T-helper 2 cell treated with Interferon-gamma antibody and Interleukin-4, amounts not matched to agents 5 μg/mL and 100 μg/mL, for 36 hours (primary cell): Measurements from ENCODE around the gene LDLRAD3.

Experiments
- DNase-seq: peaks from one replicate; pipeline ENCODE4 v3.0.0; 2021; ENCODE audit warnings: low spot score
- H3K27ac Mint-ChIP-seq: one replicate; pipeline ENCODE4 v1.8.0; 2021; ENCODE audit warnings: mild to moderate bottlenecking, mixed read lengths
- H3K27me3 Mint-ChIP-seq: one replicate; pipeline ENCODE4 v1.8.0; 2021; ENCODE audit warnings: low read depth, mixed read lengths
- H3K36me3 Mint-ChIP-seq: one replicate; pipeline ENCODE4 v1.8.0; 2021; ENCODE audit warnings: low read depth, mixed read lengths
- H3K4me1 Mint-ChIP-seq: one replicate; pipeline ENCODE4 v1.8.0; 2021; ENCODE audit warnings: low read depth, mixed read lengths
- H3K4me3 Mint-ChIP-seq: one replicate; pipeline ENCODE4 v1.8.0; 2022; ENCODE audit warnings: mild to moderate bottlenecking, moderate library complexity, mixed read lengths
- H3K9me3 Mint-ChIP-seq: one replicate; pipeline ENCODE4 v1.8.0; 2021; ENCODE audit warnings: mixed read lengths

The LDLRAD3 gene

DNA sequence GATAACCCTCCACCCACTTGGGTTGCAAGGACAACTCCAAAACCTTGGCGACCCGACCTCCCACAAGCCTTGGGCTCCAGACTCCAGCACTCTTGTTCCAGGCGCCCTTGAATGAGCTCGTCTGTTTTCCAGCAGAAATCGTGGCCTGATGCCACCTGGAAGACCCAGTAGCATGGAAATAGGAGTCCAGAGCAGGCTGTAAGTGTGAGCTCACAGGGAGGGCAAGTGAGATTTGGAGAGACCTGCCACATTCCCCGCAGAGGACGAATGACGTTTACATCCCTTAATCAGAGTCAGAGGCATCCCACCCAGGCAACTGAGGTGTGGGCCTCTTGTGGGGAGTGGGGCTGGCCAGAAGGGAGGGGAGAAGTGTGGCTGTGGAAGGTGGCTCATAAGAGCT, 71.9 kb downstream of the LDLRAD3 start:
- H3K4me1 Mint-ChIP-seq = no peaks in the 10 kb centered on the region
- no peak overlapping the region for H3K4me3 Mint-ChIP-seq
- no peak for DNase-seq
- H3K36me3 Mint-ChIP-seq = no peaks in the 10 kb centered on the region
- no peak overlapping the region for H3K27ac Mint-ChIP-seq
- H3K9me3 Mint-ChIP-seq = no peaks in the 10 kb centered on the region
- peaks cover 4% of the 10 kb centered on the region for H3K27me3 Mint-ChIP-seq

DNA sequence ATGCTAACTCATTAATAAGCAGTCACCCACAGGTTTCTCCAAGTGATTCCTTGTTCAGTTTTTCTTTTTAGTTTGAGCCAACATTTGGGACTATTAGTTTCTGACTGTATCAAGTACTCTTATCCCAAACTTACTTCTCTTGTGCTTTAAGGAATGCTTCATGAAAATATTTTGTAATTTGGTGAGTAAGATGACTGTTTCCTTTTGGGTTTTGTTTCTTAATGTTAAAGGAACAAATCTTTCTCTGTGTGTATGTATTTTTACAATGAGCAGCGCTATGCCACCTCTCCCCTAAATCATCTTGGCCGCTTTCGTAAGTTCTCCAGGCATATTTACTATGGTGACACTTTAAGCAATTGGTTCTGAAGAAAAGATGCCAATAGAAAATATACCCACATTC, 72.4 kb downstream of the LDLRAD3 start:
- no peak for DNase-seq
- no peaks in the 10 kb centered on the region for H3K9me3 Mint-ChIP-seq
- no peaks in the 10 kb centered on the region for H3K4me1 Mint-ChIP-seq
- H3K4me3 Mint-ChIP-seq = no peak overlapping the region
- peaks cover 5% of the 10 kb centered on the region for H3K27me3 Mint-ChIP-seq
- no peak overlapping the region for H3K27ac Mint-ChIP-seq
- no peaks in the 10 kb centered on the region for H3K36me3 Mint-ChIP-seq

DNA sequence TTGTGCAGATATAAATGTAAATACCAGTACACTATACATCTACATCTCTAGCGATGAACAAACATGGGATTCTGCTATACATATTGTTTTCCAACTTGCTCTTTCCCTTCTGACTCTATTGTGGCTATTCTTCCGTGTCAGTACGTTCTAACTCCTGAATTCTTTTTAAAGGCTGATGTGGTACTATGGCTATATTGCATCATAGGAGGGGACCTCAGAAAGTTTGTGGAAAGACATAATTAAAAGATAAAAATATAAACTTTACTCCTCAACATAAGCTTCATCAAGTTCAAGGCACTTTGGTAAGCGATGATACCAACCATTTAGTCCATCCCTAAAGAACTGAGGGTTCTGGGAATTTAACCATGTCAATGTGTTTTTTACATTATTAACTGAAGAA, 72.8 kb downstream of the LDLRAD3 start:
- H3K27me3 Mint-ChIP-seq = peaks cover 6% of the 10 kb centered on the region
- no peak for DNase-seq
- H3K4me1 Mint-ChIP-seq = no peaks in the 10 kb centered on the region
- no peaks in the 10 kb centered on the region for H3K36me3 Mint-ChIP-seq
- no peak overlapping the region for H3K4me3 Mint-ChIP-seq
- no peak overlapping the region for H3K27ac Mint-ChIP-seq
- no peaks in the 10 kb centered on the region for H3K9me3 Mint-ChIP-seq

DNA sequence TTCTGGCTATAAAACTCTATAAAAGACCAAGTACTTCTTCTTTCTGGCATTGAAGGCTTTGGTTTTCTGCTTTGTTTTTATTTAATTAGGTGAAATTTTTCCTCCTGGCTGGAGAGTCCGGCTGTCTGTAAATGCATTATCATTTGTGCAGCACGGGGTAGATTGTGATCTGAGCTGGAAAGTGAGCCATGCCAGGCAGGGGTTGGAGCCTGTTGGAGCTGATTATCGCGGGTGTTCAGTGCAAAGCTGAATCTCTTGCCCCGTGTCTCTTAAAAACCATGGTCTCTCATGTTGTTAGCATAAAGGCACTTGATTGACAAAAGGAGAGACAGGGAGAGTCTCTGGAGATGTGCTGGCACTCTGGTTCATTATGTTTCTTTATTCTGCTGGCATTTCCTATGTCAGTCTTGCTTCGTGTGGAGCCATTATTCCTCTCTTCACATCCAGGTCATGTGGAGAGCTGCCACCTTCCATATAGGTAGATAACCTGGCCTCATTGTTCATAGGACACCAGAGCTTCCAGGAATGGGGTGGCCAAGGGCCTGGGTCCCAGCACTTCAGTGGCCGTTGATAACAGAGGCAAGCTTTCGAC, 75.2 kb downstream of the LDLRAD3 start:
- no peaks in the 10 kb centered on the region for H3K36me3 Mint-ChIP-seq
- peaks cover 4% of the 10 kb centered on the region for H3K27me3 Mint-ChIP-seq
- no peak for DNase-seq
- H3K27ac Mint-ChIP-seq = no peak overlapping the region
- H3K9me3 Mint-ChIP-seq = no peaks in the 10 kb centered on the region
- H3K4me1 Mint-ChIP-seq = no peaks in the 10 kb centered on the region
- no peak overlapping the region for H3K4me3 Mint-ChIP-seq

DNA sequence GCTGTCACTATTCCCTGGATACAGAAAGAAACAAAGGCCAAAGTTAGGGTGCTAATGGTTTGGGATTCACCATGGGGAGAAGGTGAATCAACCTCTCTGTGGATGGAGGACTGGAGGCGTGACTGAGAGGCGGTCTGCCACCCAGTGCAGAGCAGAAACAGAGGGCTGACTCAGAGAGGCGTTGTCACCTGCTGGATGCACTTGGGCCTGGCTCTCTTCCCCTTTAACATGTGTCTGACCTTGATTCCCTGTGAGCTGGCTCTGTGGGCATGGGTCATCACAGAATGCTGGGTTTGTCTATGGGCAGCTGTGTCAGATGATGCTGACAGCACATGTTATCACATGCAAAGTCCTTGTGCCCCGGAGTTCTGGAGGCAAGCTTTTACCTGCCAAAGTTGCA, 75.9 kb downstream of the LDLRAD3 start:
- Mint-ChIP-seq H3K4me1 (no peaks in the 10 kb centered on the region), H3K9me3 (no peaks in the 10 kb centered on the region)

DNA sequence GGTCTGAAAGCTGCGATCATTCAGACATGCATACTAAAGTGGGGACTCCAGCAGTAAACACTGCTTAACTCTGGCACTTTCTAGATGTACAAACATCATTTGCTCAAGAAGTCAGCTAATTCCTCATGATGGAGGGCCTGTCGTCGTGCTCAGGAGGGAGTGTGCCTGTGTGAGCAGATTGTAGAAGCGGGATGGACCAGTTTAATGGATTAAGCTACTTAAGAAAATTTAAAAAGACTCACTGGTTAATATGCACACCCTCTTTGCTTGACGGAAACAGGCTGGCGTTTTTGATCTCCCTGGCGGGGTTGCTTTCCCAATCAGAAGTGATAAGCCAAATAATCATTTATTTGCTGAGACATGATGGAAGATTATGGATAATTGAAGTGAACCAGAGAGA, 79.0 kb downstream of the LDLRAD3 start:
- H3K27ac Mint-ChIP-seq = no peak overlapping the region
- no peaks in the 10 kb centered on the region for H3K4me1 Mint-ChIP-seq
- no peak for DNase-seq
- H3K27me3 Mint-ChIP-seq = peaks cover 4% of the 10 kb centered on the region
- H3K9me3 Mint-ChIP-seq = no peaks in the 10 kb centered on the region
- no peaks in the 10 kb centered on the region for H3K36me3 Mint-ChIP-seq
- no peak overlapping the region for H3K4me3 Mint-ChIP-seq

More for the DNA sequence above, 75.9 kb downstream of the LDLRAD3 start:
- H3K36me3 Mint-ChIP-seq = no peaks in the 10 kb centered on the region
- peaks cover 4% of the 10 kb centered on the region for H3K27me3 Mint-ChIP-seq
- no peak overlapping the region for H3K4me3 Mint-ChIP-seq
- no peak for DNase-seq
- H3K27ac Mint-ChIP-seq = no peak overlapping the region

DNA sequence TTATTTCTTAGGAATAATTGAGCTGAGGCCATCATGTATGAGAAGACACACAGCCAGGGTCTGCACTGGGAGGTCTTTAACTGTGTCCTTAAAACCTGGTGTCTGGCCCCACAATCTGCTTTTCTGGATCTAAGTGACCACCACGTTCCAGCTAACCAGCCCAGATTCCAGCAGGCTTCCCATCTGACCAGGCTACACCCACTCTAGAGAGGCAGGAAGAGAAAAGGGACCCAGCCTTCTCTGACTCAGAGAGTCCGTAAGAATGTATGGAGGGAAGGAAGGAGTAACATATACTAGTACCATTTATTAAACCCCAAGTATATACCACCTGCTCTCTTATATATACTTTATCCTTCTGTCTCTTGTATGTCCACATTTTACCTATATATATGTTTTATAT, 80.1 kb downstream of the LDLRAD3 start:
- DNase-seq = no peak
- Mint-ChIP-seq H3K4me1 (no peaks in the 10 kb centered on the region), H3K36me3 (no peaks in the 10 kb centered on the region), H3K27ac (no peak overlapping the region), H3K4me3 (no peak overlapping the region), H3K27me3 (peaks cover 2% of the 10 kb centered on the region), H3K9me3 (no peaks in the 10 kb centered on the region)

DNA sequence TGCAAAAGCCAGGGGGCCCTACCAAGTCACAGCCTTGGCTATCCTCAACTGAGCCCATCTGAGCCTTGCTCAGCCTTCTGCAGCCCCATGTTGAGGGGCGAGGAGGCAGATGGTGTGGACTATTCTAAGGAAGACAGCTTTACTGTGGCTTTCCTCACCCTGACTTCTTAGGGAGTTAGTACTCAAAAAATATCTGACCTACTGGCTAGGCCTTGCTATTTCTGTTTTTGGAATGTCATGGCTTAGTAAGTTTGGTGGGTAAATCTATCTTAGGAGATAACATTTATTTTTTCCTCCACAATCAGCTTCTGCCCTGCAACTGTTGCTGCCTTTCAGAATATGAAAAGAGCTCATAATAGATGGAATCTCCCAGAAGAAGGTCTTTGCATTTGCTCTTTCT, 80.9 kb downstream of the LDLRAD3 start:
- Mint-ChIP-seq H3K27me3 (peaks cover 2% of the 10 kb centered on the region), H3K27ac (no peak overlapping the region), H3K36me3 (no peaks in the 10 kb centered on the region), H3K4me3 (no peak overlapping the region), H3K9me3 (no peaks in the 10 kb centered on the region), H3K4me1 (no peaks in the 10 kb centered on the region)
- DNase-seq = no peak

DNA sequence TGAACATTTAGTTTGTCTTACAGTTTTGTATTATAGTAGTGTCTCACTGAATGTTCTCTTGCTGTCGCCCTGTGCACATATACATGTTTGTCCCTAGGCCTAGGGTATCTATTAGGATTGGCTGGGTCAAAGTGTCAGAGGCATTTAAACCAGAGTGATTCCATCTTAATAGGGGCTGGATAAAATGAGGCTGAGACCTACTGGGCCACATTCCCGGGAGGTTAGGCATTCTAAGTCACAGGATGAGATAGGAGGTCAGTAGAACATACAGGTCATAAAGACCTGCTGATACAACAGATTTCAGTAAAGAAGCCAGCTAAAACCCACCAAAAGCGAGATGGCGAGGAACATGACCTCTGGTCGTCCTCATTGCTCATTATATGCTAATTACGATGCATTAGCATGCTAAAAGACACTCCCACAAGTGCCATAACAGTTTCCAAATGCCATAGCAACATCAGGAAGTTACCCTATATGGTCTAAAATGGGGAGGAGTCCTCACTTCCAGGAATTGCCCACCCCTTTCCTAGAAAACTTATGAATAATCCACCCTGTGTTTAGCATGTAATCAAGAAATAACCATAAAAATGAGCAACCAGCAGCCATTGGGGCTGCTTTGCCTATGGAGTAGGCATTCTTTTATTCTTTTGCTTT, 82.6 kb downstream of the LDLRAD3 start:
- H3K4me1 Mint-ChIP-seq = no peaks in the 10 kb centered on the region
- H3K27ac Mint-ChIP-seq = no peak overlapping the region
- no peak overlapping the region for H3K4me3 Mint-ChIP-seq
- DNase-seq = no peak
- H3K9me3 Mint-ChIP-seq = no peaks in the 10 kb centered on the region
- no peaks in the 10 kb centered on the region for H3K27me3 Mint-ChIP-seq
- H3K36me3 Mint-ChIP-seq = no peaks in the 10 kb centered on the region

DNA sequence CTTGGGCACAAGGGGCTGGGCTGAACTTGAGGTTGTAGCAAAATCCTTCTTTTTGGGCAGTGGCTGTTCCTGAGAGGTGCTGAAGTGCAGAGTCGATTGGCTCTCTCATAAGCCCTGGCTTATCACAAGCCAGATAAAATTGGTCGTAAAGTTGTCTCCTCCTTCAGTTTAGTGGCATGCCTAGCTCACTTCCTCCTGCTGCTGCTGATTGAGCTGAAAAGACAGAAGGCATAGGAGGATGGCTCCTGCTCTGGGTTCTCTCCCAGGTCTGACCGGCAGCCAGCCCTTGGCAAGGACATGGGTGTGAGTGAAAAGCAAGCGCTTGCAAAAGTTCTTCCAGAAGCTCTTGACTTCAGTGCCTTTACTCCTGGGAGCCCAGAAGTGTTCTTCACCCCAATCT, 83.9 kb downstream of the LDLRAD3 start:
- Mint-ChIP-seq H3K27me3 (peaks cover 3% of the 10 kb centered on the region), H3K9me3 (no peaks in the 10 kb centered on the region), H3K4me1 (no peaks in the 10 kb centered on the region), H3K4me3 (no peak overlapping the region), H3K36me3 (no peaks in the 10 kb centered on the region), H3K27ac (no peak overlapping the region)
- DNase-seq = no peak

DNA sequence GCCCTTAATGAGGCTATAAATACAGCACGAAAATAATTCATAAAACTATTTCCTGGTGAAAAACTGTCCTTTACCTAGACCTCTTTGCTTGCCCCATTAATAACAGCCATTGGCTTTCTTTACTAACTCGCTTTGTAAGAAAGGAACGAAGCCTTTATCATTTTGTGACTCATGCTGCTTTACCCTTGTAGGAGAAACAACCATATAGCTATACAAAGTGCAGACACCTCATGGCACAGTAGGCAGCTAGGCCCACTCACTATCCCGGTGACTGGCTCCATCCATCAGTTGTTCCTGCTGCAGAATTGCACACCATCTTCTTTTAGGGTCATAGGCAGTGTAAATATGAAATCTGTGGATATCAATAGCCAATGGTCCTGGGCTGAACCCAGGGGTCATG, 85.8 kb downstream of the LDLRAD3 start:
- Mint-ChIP-seq H3K9me3 (no peaks in the 10 kb centered on the region), H3K4me3 (no peak overlapping the region), H3K36me3 (no peaks in the 10 kb centered on the region), H3K27me3 (peaks cover 3% of the 10 kb centered on the region), H3K27ac (no peak overlapping the region), H3K4me1 (no peaks in the 10 kb centered on the region)
- DNase-seq = no peak

DNA sequence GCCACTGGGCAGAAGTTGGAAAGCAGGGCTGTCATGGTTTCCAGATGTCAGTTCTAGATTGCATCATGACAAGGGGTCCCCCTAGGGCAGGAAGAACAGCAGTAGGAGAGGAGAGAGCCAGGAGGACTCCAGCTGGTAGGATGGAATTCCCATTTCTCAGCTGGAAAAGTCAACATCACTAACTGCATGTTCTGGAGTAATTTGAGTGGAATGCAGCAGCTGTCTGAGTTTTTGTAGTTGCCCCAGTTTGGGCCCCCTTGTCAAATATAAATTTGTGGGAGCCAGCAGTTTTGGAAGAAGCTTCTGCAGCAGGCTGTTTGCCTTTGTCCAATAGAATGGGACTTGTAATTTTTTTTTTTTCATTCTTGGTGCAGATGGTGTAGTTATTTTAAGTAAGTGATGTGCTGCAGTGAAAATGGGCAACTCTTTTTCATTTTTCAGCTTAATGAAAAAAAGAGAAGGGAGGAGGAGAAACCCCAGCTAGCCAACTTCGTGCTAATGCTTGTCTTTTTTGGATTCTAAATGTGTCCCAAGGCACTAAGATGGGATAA, 86.9 kb downstream of the LDLRAD3 start:
- no peaks in the 10 kb centered on the region for H3K4me1 Mint-ChIP-seq
- no peaks in the 10 kb centered on the region for H3K9me3 Mint-ChIP-seq
- peaks cover 3% of the 10 kb centered on the region for H3K27me3 Mint-ChIP-seq
- no peak overlapping the region for H3K4me3 Mint-ChIP-seq
- H3K36me3 Mint-ChIP-seq = no peaks in the 10 kb centered on the region
- H3K27ac Mint-ChIP-seq = no peak overlapping the region
- no peak for DNase-seq

DNA sequence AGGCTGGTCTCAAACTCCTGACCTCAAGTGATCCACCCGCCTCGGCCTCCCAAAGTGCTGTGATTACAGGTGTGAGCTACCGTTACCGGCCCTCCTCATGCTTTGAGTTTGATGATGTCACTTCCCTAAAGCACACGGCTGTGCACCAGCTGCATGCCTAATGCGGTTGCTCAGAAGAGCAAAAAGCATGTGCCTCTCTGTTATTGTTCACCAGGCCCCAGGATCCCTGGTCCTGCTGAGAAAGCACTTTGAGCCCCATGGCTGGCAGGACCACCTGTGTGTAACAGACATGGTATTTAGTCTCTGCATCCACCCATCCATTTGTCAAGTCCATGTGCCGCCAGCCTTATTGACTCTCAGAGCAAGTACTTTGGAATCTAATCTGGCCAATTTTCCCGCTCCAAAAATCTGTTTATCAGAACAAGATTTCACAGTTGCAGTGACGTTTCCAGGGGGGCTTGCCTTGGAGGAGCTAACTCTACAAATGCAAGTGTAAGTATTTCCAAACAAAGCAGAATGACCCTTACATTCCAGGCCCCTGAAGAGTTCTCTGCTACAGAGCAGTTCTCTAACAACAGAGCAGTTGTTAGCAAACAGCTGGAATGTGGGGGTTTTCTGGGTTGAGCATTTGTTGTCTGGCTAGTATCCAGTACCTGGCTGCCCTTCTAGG, 89.4 kb downstream of the LDLRAD3 start:
- Mint-ChIP-seq H3K4me1 (no peaks in the 10 kb centered on the region), H3K4me3 (no peak overlapping the region), H3K36me3 (no peaks in the 10 kb centered on the region), H3K27me3 (peaks cover 3% of the 10 kb centered on the region), H3K27ac (no peak overlapping the region), H3K9me3 (no peaks in the 10 kb centered on the region)
- DNase-seq = no peak

DNA sequence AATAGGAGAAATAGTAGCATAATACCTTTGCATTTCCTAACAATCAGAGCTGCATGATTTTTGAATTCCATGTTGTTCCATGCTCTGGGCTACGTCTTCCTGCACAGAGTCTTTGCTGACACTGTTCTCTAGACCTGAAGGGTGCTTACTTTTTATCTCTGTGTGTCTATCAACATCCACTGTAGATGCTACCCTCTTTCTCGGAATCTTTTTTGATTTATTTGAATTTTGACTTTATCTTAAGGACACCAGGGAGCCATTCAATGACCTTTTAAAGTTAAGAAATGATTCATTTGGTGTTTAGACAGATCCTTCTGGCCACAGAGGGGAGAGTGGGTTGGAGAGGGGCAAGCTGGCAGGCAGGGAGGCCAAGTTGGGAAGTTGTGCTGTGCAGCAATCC, 90.1 kb downstream of the LDLRAD3 start:
- DNase-seq = no peak
- Mint-ChIP-seq H3K4me1 (no peaks in the 10 kb centered on the region), H3K36me3 (no peaks in the 10 kb centered on the region), H3K4me3 (no peak overlapping the region), H3K27ac (no peak overlapping the region), H3K9me3 (no peaks in the 10 kb centered on the region), H3K27me3 (peaks cover 3% of the 10 kb centered on the region)
